Fibroblast of peridontal ligament (primary cell): ENCODE results near the gene CDK11A.
"Not testable (repeated sequence)": the region's sequence is repeated elsewhere in the genome, so short reads cannot be mapped to it uniquely, and the experiment has no call there.

Experiments used
- DNase-seq: peaks from one replicate; pipeline ENCODE4 v3.0.0-alpha.2; 2010; ENCODE audit errors: extremely low read depth

Gene CDK11A

DNA sequence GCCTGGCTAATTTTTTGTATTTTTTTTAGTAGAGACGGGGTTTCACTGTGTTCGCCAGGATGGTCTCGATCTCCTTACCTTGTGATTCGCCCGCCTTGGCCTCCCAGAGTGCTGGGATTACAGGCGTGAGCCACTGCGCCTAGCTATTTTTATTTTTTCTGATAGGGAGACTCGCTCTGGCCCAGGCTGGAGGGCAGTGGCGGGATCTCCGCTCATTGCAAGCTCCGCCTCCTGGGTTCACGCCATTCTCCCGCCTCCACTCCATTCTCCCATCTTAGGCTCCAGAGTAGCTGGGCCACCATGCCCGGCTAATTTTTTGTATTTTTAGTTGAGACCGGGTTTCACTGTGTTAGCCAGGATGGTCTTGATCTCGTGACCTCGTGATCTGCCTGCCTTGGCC lies 1.9 kb upstream of the CDK11A start:
- not testable (repeated sequence) for DNase-seq

GRCh38 chr1:1721201-1721600 lies 3.0 kb downstream of the CDK11A start:
- no peak for DNase-seq

DNA sequence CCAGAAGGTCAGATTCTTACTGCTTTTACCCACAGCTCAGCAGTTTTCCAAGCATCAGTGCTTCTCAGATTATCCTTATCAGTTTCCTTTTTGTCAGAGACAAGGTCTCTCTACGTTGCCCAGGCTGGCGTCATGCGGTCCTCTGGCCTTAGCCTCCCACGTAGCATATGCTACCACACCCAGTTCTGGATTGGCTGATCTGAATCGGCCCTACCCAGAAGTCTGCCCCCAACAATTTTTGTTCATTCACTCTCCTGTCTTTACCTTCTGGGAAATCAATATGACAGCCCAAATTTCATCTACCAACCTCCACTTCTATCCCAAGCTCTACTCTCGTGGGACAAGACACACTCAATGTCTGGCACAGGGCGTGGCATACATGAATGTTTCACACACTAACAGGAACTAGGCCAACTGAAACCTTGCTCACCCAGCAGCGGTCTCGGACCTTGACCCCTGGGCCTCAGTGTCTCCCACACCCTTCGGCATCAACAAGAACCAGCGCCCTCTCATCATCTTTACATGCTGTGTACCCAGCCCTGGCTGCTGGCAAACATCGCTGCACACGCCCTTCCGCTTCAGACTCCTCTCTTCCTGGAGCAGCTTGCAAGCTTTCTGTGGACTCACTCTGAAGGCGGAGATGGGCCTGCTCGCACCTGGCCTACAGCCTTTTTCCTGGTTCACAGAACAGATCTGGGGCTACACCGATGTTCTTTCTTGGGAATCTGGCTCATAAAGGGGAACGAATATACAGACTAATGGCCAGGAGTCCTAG lies 8.9 kb downstream of the CDK11A start:
- DNase-seq: not testable (repeated sequence)

GRCh38 chr1:1707897-1708296 lies 16.3 kb downstream of the CDK11A start:
- not testable (repeated sequence) for DNase-seq

DNA sequence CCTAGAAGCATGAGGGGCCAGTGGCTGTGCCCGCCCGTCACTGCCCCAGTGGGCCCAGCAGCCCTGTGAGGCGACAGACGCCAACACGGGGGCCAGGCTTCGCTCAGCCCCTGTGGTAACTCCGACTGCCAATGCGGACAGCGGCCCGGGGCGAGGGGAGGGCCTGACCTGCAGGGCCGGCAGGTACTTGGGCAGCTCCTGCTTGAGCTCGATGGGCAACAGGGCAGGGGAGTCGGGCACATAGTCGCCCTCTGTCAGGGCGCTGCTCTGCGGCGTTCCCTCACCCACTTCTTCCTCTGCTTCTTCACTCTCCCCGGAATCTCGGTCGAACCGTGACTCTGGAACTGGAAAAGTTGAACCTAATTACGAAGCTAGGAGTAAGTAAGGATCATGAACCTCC lies 16.9 kb downstream of the CDK11A start:
- DNase-seq: not testable (repeated sequence)

- DNase-seq: not testable (repeated sequence)
Measured at GRCh38 chr1:1705623-1706022, 18.5 kb downstream of the CDK11A start.

- DNase-seq: not testable (repeated sequence)
Measured at GRCh38 chr1:1704284-1704957, 19.7 kb downstream of the CDK11A start.

GRCh38 chr1:1703796-1704195 lies 20.4 kb downstream of the CDK11A start:
- no peak for DNase-seq

DNA sequence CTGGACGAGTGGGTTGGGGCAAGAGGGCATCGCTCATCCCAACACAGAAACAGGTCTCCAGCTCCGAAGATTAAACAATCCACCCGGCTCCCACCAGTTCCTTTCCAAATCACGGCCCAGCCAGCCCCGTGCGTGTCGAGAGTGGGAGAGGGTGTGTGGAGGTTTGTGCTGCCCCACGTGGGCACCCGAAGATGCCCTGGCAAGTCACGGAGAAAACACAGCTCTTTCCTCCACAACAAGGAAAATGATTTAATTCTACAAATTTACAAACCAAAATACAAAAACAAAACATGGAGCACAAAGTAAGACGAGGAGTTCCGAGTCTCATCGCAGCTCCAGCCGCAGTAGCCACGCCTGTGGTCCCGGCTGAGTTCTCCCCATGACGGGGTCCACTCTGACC lies 21.7 kb downstream of the CDK11A start:
- DNase-seq: not testable (repeated sequence)

- DNase-seq: not testable (repeated sequence)
Measured at GRCh38 chr1:1700557-1700956, 23.6 kb downstream of the CDK11A start.

GRCh38 chr1:1700067-1700466 lies 24.1 kb downstream of the CDK11A start:
- DNase-seq: not testable (repeated sequence)

- DNase-seq: not testable (repeated sequence)
Measured at GRCh38 chr1:1699061-1699460, 25.1 kb downstream of the CDK11A start.

GRCh38 chr1:1697358-1698183 lies 26.6 kb downstream of the CDK11A start:
- DNase-seq: not testable (repeated sequence)

DNA sequence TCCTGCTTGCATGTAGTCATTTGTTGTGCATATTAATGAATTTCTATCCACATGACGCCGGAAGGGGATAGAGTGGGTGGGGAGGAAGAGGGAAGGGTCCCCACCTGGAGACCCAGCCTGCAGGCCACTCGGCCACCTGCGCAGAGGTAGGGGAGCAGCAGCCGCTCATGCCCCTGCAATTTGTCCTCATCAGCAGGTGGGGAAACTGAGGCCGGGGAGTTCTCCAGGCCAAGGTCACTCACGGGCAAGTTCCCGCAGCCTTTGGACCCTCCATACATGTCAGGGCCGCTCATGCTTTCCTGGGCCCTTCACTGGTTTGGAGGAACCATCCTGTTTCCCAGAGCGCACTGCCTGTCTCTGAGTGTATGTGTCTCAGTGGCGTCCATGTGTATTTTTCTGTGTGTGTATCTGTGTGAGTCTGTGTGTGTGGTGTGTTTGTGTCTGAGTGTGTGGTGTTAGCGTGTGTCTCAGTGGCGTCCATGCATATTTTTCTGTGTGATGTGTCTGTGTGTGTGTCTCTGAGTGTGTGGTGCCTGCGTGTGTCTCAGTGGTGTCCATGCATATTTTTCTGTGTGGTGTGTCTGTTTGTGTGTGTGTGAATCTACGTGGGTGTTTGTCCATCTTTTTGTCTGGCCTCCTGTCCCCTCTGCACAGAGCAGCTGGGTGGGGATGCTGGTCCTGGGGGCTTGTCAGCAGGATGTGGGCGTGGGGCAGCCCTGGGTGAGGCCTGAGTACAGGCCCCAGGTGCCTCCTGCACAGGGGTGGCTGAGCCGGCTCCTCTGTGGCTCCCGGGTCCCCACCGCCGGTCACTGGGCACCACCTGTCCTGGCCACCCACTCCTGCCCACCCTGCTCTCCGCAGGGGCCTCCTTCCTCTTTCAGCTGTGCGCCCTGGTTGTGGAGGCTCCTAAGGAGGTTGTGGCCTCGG lies 27.5 kb downstream of the CDK11A start:
- not testable (repeated sequence) for DNase-seq

GRCh38 chr1:1692714-1693647 lies 31.2 kb downstream of the CDK11A start, which contains the start of gene SLC35E2B:
Gene SLC35E2B, minus strand, starts transcription at chr1:1692795. Its CDS starts 16,096 bp downstream, at chr1:1676699.
- DNase-seq: peak; percentile 93

- peak; percentile 51 for DNase-seq
Measured at GRCh38 chr1:1692324-1692713, 31.8 kb downstream of the CDK11A start.

DNA sequence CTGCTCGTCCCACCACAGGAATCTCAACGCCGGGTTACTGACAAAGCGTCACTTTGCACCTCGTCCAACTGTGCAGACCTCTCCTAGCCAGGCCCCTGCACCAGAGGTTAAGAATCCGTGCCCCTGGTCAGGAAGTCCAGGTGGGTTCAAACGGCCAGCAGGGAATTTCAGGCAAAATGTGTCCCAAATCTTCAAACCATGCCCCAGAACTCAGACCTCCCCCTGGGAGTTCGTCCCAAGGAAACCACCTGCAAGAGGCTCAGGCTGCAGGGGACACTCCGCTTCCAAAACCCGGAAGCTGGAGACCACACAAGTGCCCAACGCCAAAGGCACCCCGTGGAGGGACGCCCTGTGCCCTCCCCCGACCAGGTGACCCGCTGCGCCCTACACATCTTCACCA lies 32.7 kb downstream of the CDK11A start:
- DNase-seq: not testable (repeated sequence)

GRCh38 chr1:1689526-1689925 lies 34.6 kb downstream of the CDK11A start:
- DNase-seq: not testable (repeated sequence)

GRCh38 chr1:1687846-1688245 lies 36.3 kb downstream of the CDK11A start:
- no peak for DNase-seq
